ENCODE results near the gene BORCS6. TPM values are rescaled to one million over a fixed set of nuclear protein-coding genes. Genes with fewer than 3 reads are reported as not detected.

BORCS6 gene
- total RNA-seq, 1 donor from 2014 or later: 4.8 TPM

DNA sequence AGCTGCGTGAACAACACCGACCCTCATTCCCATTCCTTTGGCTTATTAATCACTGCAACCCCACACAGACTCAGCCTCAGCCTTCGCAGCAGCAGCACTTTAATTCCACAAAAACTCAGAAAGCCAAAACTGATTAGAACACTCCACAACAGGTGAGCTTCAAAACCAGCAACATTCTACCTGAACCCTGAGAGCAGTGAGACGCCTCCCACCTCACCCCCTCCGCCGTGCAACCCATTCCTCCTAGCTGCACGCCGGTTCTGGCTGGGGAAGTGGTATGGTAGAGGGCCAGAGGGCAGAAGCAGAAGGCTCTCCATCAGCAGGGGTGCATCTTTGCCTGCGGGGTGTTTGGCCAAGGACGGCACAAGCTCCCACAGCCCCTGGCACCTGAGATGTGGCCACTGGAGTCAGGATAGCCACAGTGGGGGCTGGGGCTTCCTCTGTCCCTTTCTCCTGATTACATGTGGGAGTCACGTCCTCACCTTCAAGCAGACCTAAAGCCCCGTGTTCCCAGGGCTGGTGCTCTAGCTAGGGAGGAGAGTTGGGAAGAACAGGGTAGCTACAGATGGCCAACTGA is 1.6 kb downstream of the BORCS6 start:
- H3K9me3 Mint-ChIP-seq: no peaks in the 10 kb centered on the region

DNA sequence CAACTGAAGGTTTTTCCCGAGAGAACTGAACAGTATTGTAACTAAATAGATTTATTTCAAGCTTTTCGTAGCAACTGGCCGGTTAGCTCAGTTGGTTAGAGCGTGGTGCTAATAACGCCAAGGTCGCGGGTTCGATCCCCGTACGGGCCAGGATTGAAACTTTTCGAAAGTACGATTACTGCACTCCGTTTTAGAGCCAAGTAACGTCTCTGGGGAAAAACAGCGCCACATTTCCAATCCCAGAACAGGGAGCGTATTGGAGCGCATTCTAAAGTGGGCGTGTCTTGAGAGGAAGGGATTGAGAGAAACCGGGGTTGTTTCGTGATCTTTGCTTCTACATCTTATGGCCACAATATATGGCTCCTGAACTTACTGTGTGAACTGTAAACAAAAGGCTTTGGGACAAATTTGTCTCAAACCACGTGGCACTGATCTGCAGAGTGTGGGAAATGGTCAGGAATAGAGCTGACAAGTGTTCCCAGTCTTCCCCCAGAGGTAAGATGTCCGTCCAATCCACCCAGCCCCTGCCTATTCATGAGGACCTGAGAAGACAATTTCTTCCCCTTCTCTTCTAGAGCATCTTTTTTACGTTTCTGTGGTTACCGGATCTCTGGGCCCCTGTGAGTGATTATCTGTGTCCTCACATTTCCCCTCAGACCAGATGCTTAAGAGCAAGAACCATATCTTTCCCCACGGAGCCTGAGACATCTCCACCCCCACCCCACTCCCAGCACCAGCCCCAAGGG is 2.3 kb downstream of the BORCS6 start:
- Mint-ChIP-seq H3K27me3 (no peaks in the 10 kb centered on the region), H3K4me1 (ENCODE audit: unreplicated experiment) (peaks cover 9% of the 10 kb centered on the region), H3K36me3 (no peaks in the 10 kb centered on the region), H3K27ac (no peak overlapping the region), H3K4me3 (no peak overlapping the region), H3K9me3 (no peaks in the 10 kb centered on the region)
- DNase-seq (ENCODE audit: extremely low spot score, unreplicated experiment): peak; percentile 94
- TF ChIP-seq, protein P1, sequence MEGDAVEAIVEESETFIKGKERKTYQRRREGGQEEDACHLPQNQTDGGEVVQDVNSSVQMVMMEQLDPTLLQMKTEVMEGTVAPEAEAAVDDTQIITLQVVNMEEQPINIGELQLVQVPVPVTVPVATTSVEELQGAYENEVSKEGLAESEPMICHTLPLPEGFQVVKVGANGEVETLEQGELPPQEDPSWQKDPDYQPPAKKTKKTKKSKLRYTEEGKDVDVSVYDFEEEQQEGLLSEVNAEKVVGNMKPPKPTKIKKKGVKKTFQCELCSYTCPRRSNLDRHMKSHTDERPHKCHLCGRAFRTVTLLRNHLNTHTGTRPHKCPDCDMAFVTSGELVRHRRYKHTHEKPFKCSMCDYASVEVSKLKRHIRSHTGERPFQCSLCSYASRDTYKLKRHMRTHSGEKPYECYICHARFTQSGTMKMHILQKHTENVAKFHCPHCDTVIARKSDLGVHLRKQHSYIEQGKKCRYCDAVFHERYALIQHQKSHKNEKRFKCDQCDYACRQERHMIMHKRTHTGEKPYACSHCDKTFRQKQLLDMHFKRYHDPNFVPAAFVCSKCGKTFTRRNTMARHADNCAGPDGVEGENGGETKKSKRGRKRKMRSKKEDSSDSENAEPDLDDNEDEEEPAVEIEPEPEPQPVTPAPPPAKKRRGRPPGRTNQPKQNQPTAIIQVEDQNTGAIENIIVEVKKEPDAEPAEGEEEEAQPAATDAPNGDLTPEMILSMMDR (conservative IDR thresholded peaks at IDR 0.05): no peak

More for the DNA sequence above, 1.6 kb downstream of the BORCS6 start:
- Mint-ChIP-seq H3K36me3 (no peaks in the 10 kb centered on the region), H3K27ac (no peak overlapping the region), H3K27me3 (no peaks in the 10 kb centered on the region), H3K4me3 (no peak overlapping the region), H3K4me1 (ENCODE audit: unreplicated experiment) (peaks cover 9% of the 10 kb centered on the region)
- no peak for DNase-seq (ENCODE audit: extremely low spot score, unreplicated experiment)
- TF ChIP-seq, protein P1 (conservative IDR thresholded peaks at IDR 0.05): no peak

DNA sequence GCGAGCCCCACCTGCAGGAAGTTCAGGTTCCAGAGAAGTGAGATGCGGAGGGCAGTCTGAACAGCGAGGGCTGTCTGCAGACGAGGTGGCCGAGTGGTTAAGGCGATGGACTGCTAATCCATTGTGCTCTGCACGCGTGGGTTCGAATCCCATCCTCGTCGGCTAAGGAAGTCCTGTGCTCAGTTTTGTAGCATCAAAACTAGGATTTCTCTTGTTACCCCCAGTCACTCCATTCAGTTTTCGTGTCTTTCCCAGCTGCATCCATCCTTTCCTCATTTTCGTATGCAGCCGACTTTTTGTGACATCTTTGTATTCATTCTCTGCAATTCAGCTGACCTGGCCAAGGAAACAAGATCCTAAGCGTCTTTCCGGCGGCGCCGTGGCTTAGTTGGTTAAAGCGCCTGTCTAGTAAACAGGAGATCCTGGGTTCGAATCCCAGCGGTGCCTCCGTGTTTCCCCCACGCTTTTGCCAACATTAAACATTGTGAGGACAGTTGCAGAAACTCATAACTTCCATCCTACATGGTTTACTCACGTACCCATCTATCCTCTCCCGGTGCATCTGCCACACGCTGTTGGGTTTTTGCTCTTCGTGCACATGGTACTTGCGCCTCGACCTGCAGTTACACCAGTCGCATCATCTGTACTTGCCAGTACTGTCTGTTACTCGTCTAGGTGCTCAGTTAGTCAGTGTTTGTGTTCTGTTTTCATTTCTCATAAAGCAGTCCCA is 3.0 kb downstream of the BORCS6 start:
- TF ChIP-seq, protein P1 (conservative IDR thresholded peaks at IDR 0.05): no peak
- Mint-ChIP-seq H3K4me1 (ENCODE audit: unreplicated experiment) (peaks cover 9% of the 10 kb centered on the region), H3K27me3 (peaks cover 2% of the 10 kb centered on the region), H3K9me3 (no peaks in the 10 kb centered on the region), H3K4me3 (no peak overlapping the region), H3K27ac (no peak overlapping the region), H3K36me3 (no peaks in the 10 kb centered on the region)
- peak; percentile 96 for DNase-seq (ENCODE audit: extremely low spot score, unreplicated experiment)

DNA sequence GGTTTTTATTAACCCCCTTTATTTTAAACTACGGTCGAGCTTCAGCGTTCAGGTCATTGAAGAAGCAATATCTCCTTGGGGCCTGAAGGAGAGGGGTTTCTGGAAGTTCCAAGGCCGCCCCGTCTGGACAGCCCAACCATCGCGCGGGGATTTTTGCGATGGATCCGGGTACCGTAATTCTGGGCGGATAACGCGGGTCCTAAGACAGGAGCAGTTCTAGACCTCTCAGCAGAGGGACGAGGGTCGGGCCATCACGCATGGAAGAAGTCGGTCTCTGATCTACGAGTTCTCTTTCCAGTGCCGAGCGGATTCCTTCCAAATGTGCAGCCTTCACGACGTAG is 3.6 kb downstream of the BORCS6 start:
- no peak overlapping the region for H3K4me3 Mint-ChIP-seq
- peaks cover 2% of the 10 kb centered on the region for H3K27me3 Mint-ChIP-seq
- DNase-seq (ENCODE audit: extremely low spot score, unreplicated experiment): no peak
- H3K36me3 Mint-ChIP-seq: no peaks in the 10 kb centered on the region
- no peaks in the 10 kb centered on the region for H3K9me3 Mint-ChIP-seq
- TF ChIP-seq, protein P1 (conservative IDR thresholded peaks at IDR 0.05): peak; percentile 55
- H3K27ac Mint-ChIP-seq: no peak overlapping the region
- H3K4me1 Mint-ChIP-seq (ENCODE audit: unreplicated experiment): peaks cover 9% of the 10 kb centered on the region

DNA sequence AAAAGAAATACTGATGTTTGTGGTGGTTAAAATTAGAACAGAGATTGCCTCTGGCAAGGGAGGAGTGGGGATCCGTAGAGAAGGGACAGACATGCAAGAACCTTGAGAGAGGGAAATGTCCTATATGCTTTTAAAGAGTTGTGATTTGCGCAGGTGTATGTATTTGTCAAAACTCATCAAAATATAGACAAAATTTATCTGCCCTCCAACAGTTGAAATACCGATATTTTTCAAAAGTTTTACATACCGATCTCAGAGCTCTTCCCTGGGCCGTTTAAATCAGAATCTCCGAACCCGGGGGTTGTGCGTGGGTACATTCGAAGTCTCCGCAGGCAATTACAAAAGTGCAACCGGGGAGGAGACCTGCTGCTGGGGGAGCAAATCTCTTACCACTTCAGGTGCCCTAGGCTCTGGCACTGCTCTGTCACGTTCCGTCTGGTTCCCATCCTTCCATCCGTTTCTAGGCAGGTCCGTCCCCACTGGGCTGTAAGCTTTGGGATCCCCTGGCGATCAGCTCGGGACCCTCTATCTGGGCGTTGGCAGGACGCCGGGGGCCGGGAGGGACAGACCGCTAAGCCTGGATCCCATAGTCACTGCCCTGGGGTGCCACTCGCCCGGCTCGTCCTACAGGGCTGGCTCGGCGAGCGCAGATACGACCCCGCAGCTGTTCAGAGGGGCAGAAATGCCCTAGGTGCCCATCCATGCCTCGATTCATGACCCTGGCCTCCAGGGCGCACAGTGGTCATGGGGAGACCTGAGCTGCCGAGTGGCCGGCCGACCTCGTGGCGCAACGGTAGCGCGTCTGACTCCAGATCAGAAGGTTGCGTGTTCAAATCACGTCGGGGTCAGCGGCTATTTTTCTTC is 4.2 kb downstream of the BORCS6 start:
- H3K36me3 Mint-ChIP-seq: no peaks in the 10 kb centered on the region
- DNase-seq (ENCODE audit: extremely low spot score, unreplicated experiment): peak; percentile 96
- H3K9me3 Mint-ChIP-seq: no peaks in the 10 kb centered on the region
- no peak overlapping the region for H3K4me3 Mint-ChIP-seq
- no peak overlapping the region for H3K27ac Mint-ChIP-seq
- H3K4me1 Mint-ChIP-seq (ENCODE audit: unreplicated experiment): peaks cover 8% of the 10 kb centered on the region
- TF ChIP-seq, protein P1 (conservative IDR thresholded peaks at IDR 0.05): no peak
- peaks cover 2% of the 10 kb centered on the region for H3K27me3 Mint-ChIP-seq

Measured in type B pancreatic cell (in vitro differentiated cells).